ENCODE data around the gene POLR2J2.
"Not testable (repeated sequence)": the region's sequence is repeated elsewhere in the genome, so short reads cannot be mapped to it uniquely, and the experiment has no call there.

The POLR2J2 gene

GRCh38 chr7:102667523-102667922 is 3.9 kb downstream of the POLR2J2 start:
- DNase-seq: not testable (repeated sequence)

GRCh38 chr7:102666850-102667249 is 4.6 kb downstream of the POLR2J2 start:
- not testable (repeated sequence) for DNase-seq

DNA sequence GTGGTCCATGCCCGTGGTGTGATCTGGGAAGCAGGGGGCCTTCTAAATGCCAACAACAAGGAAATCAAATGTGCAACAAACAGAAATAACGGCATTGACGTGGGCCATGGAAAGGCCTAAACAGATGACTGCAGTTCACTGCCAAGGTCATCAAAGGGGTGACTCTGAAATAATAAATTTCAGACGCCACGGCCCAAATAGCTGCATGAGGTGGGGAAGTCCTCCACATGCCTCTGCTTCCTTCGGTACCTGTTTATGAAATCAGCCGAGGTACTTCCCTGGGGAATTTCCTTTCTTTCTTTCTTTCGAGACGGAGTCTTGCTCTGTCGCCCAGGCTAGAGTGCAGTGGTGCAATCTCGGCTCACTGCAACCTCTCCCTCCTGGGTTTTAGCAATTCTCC is 6.7 kb downstream of the POLR2J2 start:
- DNase-seq: not testable (repeated sequence)

DNA sequence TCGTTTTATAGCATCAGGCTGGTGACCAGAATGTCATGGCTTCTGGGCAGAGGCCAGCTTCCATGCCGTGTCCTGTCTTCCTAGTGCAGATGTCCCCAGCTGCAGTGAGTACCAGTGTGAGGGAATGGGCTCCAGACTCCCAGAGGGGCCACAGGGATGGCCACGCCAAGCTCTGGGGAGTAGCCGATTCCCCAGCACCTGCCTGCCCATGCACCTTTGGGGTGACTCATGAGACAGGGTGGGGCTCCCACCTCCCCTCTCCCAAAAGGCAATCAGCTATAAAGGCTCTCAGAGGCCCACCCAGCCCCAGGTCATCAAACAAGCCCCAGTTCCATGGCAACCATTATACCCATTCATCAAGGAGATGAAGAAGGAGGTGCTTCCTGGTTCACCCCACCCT is 21.5 kb downstream of the POLR2J2 start, which contains the start of gene SPDYE2B:
TSS of gene SPDYE2B (plus strand) at position 396 of the 400 bp plus-strand sequence. CDS start 2,030 bp downstream, outside the sequence.
- DNase-seq: not testable (repeated sequence)

GRCh38 chr7:102647813-102648212 is 23.6 kb downstream of the POLR2J2 start:
- DNase-seq: not testable (repeated sequence)

- DNase-seq: not testable (repeated sequence)
Measured at GRCh38 chr7:102643404-102643803, 28.1 kb downstream of the POLR2J2 start.

DNA sequence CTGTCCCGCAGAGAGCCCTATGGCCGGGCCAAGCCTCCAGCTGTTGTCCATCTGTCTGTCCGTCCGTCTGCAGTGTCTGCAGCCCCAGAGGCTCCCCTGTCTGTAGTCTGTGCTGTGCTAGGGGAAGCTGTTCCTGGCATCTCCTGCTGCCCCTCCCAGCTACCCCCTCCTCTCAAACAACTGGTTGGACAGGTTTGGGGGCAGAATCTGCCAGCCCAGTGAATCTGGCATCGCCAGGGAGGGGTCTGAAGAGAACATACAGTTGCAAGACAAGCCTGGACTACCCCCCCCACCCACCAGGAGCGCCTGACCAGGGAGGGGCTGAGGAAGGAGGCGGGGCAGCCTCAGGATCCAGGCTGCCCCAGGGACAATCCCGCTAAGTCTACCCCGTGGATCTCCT is 28.8 kb downstream of the POLR2J2 start, which contains the start of gene UPK3BL1:
TSS of gene UPK3BL1 (minus strand) at position 101 of the 400 bp plus-strand sequence. CDS start at position 51, 50 bp downstream.
- DNase-seq: not testable (repeated sequence)

DNA sequence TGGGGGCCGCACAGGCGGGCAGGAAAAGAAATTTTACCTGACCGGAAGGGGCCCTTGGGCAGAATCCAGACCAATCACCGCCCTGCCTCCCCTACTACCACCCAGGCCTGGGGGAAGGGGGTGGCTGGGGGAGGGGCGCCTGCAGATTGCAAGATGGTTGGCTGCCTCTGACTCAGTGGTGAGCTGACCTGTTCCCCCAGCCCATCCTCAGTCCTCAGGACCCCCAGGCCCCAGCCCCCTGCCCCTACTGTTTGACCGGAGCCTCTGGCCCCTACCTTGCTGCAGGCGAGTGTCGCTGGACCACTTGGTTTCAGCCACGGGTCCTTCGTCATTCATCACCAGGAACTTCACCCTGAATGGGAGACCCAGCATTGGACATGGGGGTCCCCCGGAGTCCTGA is 32.6 kb downstream of the POLR2J2 start:
- not testable (repeated sequence) for DNase-seq

DNA sequence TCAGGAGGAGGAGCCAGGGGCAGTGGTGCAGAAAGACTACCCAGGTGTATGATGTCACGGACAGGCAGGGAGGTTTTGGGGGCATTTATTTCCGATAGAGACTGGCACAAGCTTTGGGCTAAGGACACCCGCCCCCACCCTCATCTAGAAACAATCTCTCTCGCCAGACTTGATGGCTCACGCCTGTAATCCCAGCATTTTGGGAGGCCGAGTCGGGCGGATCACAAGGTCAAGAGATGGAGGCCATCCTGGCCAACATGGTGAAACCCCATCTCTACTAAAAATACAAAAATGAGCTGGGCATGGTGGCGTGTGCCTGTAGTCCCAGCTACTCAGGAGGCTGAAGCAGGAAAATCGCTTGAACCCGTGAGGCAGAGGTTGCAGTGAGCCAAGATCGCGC is 34.5 kb downstream of the POLR2J2 start:
- DNase-seq: not testable (repeated sequence)

- DNase-seq: not testable (repeated sequence)
Measured at GRCh38 chr7:102635354-102635753, 36.1 kb downstream of the POLR2J2 start.

DNA sequence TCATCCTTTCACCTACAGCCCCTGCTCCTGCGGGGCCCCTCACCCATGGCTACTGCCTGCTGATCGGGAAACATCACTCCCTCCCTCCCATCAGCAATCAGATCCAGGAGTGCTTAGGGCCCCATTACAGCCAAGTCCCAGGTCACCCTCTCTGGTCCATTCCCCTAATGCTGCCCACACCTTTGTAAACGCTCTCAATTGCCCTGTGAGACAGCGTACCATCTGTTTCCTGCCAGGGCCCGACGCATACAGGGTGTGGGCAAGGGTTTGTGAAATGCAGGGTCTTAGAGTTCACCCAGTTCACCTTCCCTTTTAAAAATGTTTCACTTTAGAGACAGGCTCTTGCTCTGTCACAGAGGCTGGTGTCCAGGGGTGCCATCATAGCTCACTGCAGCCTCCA is 37.2 kb downstream of the POLR2J2 start:
- not testable (repeated sequence) for DNase-seq

GRCh38 chr7:102630622-102631021 is 40.8 kb downstream of the POLR2J2 start:
- not testable (repeated sequence) for DNase-seq

DNA sequence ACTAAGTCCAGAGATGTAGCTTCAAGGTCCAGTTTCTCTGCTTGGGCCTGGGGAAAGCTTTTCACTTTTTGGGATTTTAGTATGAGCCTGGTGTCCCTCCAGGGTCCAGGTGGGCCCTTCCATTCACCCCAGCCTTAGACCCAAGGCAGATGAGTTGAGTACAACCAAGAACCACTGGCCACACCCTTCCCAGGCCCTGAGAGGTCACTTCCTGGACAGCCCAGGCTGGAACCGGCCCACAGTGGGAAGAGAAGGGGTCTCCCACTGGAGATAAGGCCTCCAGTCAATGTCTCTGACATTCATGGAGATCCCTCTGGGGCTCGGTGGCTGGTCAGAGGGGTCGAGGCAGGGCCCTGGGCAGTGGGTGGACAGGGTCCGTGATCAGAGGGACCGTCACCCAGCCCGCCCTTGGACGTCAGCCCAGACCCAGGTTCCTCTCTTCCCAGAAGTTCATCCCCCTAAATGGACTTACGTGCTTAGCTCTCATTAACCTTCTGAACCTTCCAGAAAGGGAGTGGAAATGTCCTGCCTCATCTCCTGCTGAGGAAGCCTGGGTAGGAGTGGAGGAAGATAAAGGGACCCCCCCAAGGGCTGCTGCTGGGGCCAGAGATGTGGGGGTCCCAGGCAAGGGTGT is 44.1 kb downstream of the POLR2J2 start:
- not testable (repeated sequence) for DNase-seq

DNA sequence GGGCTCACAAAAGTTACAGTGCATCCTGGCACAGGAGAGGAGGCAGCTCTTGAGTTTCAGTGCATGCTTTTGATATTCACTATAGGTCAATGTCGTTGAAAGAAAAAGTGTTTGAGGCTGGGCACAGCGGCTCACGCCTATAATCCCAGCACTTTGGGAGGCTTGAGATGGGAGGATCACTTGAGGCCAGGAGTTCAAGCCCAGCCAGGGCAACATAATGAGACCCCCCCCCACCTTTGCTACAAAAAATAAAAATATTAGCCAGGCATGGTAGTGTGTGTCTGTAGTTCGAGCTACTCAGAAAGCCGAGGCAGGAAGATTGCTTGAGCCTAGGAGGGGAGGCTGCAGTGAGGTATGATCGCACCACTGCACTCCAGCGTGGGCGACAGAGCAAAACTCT is 53.3 kb downstream of the POLR2J2 start:
- DNase-seq: not testable (repeated sequence)

GRCh38 chr7:102616507-102617125 is 54.8 kb downstream of the POLR2J2 start, which contains the start of gene RASA4:
TSS of gene RASA4 (minus strand) at chr7:102616756. CDS start at chr7:102616689, 67 bp downstream.
- not testable (repeated sequence) for DNase-seq

Data from GF-D8 (cell line).